Left ventricle myocardium superior (tissue), 1 donor: Measurements from ENCODE around the gene ELP4. TPM values are rescaled to one million over a fixed set of nuclear protein-coding genes. Genes with fewer than 3 reads are reported as not detected.
"Not testable (repeated sequence)": the region's sequence is repeated elsewhere in the genome, so short reads cannot be mapped to it uniquely, and the experiment has no call there.

Experiments
- ATAC-seq: fragments of 200-7000 bp; cut with Tn5 transposase; one replicate; pipeline ENCODE4 v1.9.1; 2020; ENCODE audit warnings: mild to moderate bottlenecking, moderate library complexity
- DNase-seq: peaks from one replicate; pipeline ENCODE4 v3.0.0-alpha.2; 2020
- intact Hi-C: fragments of 100-400 bp; cut with micrococcal nuclease; formaldehyde crosslinking; loops from one replicate; pipeline ENCODE4 v1.11.0; 2022
- total RNA-seq: library from RNA; stranded (reverse); fragmentation: NEBNext Ultra II Directional; extraction: Animal tissue kit (Norgen Biotek cat#: 25700); gene quantifications from one replicate; pipeline ENCODE4 v1.2.1, GENCODE V29; 2021
- donor health status: DM: no; HTN: yes; CAD: no; lungs with severe emphysema.

The ELP4 gene
- total RNA-seq, 1 donor from 2014 or later = 15.6 TPM

DNA sequence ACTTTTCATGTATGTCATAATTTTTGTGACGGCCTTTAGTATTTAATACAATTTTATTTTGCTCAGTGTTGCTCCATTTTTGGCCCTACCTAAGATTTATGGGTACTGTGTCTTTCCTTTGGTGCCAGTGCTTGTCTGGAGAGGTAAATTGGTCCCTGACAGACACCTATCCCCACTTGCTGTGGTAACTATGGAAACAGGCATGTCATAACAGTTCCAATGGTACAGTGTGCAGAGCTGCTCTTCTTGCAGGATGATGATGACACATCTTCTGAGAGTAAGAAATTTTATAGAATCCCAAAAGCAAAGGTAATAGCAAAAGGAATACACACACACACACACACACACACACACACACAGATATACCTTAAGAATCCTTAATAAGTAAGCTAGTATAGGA is 118.5 kb downstream of the ELP4 start:
- ATAC-seq (no peak), DNase-seq (no peak)
- intact Hi-C loops = no loop called here

DNA sequence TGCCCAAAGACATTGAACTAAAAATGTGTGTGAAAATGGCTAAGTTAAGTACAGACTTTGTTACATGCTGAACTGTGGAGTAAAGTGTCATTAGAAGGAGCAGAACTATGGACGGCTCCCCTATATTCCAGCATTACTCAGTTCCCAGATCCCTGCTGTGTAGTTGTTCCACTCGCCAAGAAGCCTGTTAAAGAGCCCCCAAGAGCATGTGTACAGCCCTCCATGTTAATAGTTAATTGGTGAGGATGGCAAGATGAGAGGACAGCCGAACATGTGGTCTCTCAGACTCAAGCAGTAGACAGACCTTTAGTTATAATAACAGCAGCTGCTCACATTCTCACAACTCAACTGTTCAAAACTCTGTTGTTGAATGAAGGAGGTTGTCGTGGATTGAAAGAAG is 127.4 kb downstream of the ELP4 start:
- no peak for DNase-seq
- no peak for ATAC-seq
- intact Hi-C loops = no loop called here

DNA sequence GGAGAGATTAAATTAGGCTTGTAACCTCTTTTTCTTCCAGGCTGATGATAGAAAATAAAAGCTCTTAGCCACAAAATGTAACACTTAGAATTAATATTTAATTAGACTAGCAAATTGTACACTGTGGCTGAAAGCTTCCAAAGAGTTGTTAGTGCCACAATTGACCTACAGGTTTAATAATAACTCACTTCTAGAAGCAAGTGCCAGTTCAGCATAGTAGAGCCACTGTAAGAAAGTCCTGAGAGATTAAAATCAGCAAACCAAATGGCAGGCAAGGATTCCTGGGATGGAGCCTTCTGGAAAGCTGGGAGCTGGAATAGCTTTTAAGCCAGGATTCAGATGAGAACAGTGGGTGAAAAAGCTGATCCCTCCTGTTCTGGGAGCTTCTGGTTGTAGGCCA is 131.0 kb downstream of the ELP4 start:
- intact Hi-C loops = no loop called here
- DNase-seq = no peak
- ATAC-seq = no peak

DNA sequence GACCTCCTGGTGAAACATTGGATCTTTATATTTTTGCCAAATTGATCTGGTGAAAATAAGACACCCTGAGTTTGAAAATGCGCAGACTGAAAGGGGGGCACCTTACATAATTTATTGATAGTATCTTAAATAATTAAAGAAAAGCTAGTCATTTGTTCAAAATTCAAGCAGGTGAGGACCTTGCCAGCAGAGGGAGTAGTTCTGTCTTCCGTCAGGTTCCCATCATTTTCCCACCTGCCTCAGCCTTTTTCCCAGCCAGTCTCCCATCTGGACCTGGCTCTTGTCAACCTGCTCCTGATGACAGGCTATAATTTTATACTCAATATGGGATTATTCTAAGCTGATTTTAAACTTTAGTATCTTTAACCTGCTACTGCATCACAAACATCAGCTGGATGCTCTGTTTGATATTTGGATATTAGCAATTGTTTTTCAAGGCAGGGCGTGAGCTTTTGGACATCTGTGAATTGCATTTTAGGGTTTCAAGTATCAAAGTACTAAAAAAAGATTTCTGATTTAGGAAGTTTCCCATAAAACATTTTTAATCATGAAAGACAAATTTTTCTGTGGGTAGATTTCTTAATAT is 132.0 kb downstream of the ELP4 start:
- DNase-seq = no peak

DNA sequence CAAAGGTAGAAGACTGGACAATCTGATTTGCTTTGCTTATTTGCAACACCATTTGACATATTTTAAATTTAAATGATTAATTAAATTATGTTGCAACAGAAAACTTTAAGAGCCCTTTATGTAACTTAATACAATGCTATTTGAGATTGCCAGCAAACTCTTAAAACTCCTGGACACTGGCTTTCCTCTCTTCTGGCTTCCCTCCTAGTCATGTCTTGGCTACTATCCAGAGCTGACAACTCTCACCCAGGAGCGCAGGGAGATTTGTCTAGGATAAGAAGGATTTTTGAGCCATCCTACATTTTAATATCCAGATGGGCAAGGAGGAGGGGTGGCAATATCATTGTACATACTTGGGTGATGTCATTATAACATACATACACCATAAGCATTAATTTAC is 134.3 kb downstream of the ELP4 start:
- DNase-seq (no peak), ATAC-seq (no peak)
- intact Hi-C loops = no loop called here

More for the DNA sequence above, 132.0 kb downstream of the ELP4 start:
- no peak for ATAC-seq
- intact Hi-C loops = no loop called here

DNA sequence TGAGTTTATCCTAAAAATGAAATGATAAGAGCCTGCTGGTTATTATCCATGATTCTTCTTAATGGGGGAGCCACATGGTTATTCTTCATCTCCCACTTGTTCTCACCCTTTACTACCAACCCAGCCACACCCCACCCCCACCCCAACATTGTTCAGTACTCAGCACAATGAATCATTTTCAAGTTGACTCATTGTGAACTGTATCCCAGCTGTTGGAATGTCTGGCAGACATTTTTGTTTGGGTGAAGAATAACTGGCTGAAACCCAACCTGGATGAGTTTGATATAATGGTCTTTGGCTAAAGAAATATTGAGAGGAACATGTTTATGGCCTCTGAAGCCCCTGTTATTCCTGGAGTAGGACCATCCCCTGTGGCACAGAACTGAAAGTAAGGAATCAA is 136.2 kb downstream of the ELP4 start:
- ATAC-seq = peak; percentile 47
- intact Hi-C loops = no loop called here
- DNase-seq = no peak

DNA sequence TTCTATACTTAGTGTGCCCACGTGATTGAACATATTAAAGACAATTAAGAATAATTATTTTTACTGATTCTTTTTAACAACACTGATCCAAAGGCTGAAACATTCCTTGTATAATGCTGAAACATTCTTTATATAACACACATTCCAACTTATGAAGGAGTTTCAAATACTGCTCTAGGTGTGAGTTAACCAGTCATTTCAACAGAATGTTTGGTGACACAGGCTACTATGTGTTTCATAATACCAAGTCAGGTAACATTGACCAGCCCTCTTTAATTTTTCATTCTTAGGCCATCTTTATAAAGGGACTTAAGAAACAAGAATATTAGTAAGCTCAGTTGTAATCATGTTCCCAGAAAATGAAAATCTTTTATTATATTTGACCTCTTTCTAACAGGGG is 136.6 kb downstream of the ELP4 start:
- no peak for DNase-seq
- ATAC-seq = no peak
- intact Hi-C loops = no loop called here

DNA sequence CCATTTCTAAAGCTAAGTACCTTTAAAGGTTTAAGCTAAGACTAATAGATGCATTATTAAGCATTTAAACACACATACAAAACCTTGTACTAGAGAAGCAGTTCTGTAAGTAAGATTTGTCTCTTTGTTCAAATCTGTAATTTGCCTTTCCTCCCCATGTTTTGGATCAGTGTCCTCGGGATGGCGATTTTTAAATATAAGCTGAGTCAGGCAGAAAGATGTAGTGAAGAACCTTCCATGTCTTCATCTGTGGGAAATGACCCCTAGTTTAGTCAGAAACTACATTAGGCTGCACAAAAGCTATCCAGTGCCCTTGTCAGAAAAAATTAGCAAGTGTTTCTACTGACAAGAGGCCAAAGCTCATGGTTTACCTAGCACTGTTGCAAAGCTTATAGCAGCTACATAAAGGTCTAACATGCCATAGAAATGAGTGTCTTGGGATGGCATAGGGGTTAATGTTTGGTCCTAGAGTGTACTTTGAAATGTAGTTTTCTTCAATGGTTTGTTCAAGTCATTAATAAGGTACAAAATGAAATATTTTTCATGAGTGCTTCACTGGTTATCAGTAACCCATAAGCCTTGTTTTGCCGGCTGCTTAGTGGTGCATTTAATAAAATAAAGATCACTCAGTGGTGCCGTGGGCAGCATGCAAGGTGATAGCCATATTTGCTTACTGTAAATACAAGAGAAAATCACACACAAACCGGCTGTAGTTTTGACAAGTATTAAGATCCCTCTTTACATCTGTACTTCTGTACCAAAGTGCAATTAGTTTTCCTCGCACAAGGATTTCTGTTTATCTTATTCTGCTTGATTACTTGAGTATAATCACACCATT is 139.8 kb downstream of the ELP4 start:
- intact Hi-C loops = no loop called here
- DNase-seq = no peak

DNA sequence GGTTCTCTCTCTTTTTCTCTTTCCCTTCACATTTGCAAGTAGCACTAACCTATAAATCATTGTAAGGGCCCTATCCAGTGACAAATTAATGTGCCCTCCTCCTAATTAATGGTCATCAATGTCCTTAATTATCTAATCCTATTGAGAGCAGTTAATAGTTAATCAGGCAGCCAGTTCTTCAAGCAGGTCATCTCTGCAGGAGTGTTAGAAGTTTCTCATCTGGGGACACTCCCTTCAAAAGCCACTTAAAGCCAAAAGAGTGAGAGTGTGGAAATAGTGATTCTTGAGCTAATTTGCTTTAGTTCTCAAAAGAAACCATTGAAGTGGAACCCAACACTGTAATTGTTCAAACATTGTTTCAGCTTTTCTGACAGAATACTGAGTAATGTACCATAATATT is 141.6 kb downstream of the ELP4 start:
- no peak for ATAC-seq
- intact Hi-C loops = no loop called here
- no peak for DNase-seq

More for the DNA sequence above, 139.8 kb downstream of the ELP4 start:
- ATAC-seq = no peak

DNA sequence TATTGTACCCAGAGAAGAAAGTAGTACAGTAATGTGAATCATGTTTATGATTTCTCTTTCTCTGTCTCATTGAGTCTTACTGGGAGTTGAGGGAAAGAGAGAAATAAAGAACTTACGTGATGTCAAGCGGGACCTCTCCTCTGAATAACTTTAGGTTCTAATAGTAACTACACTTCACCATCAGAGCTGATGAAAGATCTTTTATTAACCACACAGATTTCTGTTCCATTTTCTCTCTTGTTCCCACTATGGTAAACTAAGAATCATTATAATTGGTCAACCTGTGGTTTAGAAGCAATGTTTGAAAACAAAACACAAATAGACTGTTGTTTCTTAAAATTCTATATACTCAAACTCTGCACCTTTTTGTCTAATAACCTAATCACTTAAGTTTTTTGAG is 142.3 kb downstream of the ELP4 start:
- DNase-seq (no peak), ATAC-seq (no peak)
- intact Hi-C loops = no loop called here

DNA sequence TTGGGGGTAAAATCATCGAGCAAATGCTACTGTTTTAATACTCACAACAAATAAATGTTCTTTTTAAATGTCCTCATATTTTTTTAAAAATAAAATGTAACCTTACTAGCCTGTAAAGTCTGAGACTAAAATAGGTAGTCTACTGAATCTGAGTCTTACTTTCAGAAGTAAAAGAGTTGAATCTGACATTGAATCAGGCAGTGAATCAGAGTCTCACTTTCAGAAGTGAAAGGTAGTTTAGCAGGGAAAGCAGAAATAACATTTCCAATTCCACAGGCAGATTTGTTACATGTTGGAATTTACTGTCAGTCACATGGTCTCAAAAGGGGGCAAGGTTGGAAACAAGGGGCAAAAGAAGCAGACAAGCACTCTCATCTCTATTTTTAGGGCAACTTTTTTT is 143.0 kb downstream of the ELP4 start:
- DNase-seq (no peak), ATAC-seq (no peak)
- intact Hi-C loops = no loop called here

DNA sequence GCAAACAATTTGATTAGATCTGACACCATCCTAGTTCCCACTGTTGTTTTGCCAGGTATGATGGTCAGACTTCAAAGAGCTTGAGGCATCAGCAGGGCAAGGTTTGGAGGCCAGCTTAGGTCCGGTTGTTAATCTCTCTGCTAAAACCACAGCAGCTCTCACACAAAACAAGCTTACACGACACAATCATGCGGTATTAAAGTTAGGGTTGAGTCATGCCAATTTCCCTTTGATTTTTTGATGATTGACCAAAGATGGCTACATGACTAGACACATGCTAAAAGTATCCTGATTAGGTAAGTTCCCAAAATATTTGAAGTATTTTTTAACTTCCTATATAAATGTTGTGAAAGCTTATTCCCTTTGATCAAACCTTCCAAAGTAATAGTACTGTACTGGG is 145.9 kb downstream of the ELP4 start:
- DNase-seq (no peak), ATAC-seq (no peak)
- intact Hi-C loops = no loop called here

DNA sequence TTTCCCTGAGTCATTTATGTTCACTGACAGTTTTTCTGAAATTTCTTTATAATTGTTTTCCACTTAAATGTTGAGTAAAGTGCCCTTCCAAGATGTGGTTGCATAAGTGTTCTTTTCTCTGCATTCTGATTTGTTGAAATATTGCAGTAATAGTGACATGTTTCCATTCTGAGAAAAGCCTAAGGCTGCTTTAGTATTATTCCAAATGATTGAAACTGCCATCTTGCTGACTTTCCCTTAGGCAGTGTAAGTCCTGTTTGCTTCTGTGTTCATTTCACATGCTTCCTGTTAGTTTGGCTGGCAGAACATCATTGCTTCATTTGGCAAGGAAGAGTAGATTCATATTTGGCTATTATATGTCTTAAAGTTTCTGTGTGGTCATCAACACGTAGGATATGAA is 146.5 kb downstream of the ELP4 start:
- intact Hi-C loops = no loop called here
- ATAC-seq (no peak), DNase-seq (no peak)

DNA sequence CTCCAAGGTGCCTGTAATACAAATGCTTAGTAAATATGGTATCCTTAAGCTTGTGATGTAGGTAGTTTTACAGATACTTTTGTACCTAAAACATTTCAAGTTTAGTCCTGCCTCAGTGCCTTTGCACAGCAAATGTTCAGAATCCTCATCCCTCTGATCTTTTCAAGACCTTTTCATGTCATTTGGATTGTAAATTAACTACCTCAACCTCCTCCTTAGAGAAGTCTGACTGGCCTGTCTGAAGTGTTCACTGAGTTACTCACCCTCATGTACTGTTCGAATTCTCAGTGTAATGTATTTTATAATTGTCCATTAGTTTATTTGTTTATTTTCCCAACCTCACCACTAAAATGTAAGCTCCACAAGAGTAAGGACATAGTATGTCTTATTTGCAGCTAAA is 147.5 kb downstream of the ELP4 start:
- intact Hi-C loops = no loop called here
- ATAC-seq = no peak
- no peak for DNase-seq

DNA sequence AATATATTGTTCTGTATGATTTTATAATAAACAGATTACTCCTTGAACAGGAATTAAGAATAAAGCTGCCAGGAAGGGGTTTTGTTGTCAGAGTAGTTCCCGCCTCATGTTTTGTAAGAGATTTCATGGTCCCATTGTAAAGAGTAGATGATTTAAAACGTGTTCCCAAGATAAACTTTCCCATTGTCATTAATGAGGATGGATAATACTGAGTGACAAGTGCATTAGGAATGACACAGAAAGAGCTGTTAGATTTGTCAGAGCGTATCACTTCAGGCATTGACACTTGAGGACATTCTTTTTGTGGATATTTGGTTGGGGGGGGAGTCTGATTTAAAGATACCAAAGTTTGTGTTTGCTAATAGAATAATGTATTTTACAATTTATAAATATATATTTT is 154.6 kb downstream of the ELP4 start:
- no peak for ATAC-seq
- intact Hi-C loops = no loop called here
- DNase-seq = no peak

DNA sequence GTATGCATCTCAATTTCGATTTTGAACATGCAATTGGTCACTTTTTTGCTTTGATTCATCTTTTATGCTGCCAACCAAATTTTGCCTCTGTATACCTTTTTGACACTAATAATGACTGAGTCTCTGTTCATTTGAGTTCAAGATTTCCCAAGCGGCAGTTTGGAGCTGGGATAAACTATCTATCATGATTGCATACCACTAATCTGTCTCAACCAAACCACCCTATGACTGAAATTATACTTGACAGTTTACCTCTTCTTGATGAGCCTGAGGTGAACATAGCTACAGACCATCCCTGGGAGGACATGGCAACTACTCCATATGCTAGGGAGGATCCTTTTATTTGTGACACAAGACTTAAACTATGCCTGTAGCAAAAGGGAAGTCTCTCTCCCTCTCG is 155.4 kb downstream of the ELP4 start:
- no peak for ATAC-seq
- DNase-seq = no peak
- intact Hi-C loops = no loop called here

DNA sequence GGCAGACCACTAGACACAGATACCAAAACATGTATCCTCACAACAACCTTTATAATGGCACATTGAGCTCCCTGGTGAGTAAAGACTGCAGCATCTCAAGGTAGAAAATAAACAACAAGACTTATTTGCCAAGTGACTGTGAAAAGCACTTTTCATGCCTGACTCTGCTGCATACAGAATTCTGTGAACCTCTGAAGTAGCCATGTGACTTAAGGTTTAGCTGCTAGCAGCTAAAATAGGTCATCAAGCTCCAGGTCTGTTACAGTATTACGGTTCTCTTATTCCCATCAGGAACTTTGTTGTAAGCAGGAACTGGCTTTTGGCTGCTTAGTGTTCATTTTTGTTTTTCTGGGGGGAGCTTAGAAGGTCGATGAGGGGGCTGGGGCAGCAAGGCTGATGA is 162.1 kb downstream of the ELP4 start:
- intact Hi-C loops = no loop called here
- ATAC-seq (no peak), DNase-seq (no peak)

DNA sequence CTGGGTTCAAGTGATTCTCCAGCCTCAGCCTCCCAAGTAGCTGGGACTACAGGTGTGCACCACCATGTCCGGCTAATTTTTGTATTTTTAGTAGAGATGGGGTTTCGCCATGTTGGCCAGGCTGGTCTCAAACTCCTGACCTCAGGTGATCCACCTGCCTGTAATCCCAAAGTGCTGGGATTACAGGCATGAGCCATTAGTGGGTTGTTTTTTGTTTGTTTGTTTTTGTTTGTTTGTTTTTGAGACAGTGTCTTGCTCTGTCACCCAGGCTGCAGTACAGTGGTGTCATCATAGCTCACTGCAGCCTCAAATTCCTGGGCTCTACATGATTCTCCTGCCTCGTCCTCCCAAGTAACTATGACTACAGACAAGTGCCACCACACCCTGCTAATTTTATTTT is 163.5 kb downstream of the ELP4 start:
- DNase-seq, intact Hi-C loops, ATAC-seq: not testable (repeated sequence)

DNA sequence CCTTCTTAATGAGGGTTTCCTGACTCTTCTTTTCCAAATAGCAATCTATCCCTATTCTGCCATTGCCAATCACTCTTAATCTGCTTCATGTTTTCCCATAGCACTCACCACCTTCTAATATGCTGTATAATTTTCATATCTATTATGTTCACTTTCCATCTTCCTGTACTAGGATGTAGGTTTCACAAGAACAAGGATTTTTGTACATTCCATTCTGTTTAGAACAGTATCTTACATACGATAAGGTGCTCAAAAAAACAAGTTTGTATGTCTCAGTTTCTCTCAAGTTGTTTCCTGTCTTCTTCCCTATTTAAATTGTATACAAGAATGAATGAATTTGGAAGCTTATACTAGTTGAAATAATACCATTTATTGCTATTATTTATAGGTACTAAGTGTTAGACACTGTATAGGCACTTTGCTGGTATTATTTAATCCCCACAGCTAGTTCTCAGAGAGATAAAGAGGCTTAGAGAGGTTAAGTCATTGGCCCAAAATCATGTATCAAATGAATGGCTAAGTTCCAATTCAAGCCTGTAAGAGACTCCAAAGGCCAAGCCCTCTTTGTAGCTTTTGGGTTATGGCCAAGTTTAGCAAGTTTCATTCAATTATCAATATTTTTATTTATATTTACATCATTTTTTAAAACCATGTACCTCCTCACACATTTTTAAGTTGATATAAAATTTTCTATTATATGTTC is 166.9 kb downstream of the ELP4 start:
- DNase-seq = no peak
- ATAC-seq = no peak
- intact Hi-C loops = no loop called here

DNA sequence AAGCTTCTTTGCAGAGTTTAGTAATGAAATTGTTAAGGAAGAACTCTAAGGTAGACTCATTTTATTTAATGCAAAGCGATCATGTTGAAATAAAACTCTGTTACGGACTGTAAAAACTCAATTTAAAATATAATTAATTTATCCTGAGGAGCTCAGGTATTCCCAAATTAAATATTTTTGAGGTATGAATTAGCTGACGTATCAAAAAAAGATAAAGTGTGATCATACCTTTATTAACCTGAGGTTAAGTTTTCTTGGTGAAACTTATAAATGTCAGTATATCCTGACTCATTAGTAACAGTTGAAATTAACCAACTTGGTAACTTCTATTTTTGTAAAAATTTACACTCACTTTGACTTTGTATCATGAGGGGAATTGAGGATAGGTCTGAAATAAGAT is 171.2 kb downstream of the ELP4 start:
- no peak for DNase-seq
- intact Hi-C loops = no loop called here
- no peak for ATAC-seq

DNA sequence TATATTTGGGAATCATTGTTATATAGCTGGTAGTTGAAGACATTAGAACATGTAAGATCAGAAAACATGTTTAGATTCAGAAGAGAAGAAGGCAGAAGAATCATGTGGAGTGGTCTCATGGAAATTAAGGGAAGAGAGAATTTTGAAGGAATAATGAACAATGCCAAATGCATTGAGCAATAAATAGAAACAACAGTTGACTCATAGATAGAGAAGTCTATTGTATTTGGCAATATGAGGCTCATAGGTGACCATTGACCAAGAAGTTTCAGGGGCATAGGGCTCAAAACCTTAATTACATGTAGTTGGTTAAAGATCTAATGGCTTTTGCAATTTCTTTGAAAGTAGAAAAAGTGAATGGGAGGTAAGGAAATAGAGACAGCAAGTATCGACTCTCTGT is 177.7 kb downstream of the ELP4 start:
- no peak for DNase-seq
- no peak for ATAC-seq
- intact Hi-C loops = no loop called here
